Thoracic aorta (tissue), 2 donors: ENCODE measurements around the gene NFIA. TPM values are rescaled to one million over a fixed set of nuclear protein-coding genes. Genes with fewer than 3 reads are reported as not detected.

ENCODE experiments used
- ATAC-seq: fragments of 150-250 bp; one replicate; pipeline ENCODE4 v1.8.0; 2017; ENCODE audit warnings: low read depth; ENCODE audit not compliant: insufficient number of reproducible peaks, low FRiP score
- DNase-seq: peaks from one replicate; pipeline ENCODE4 v3.0.0-alpha.2; 2020; ENCODE audit warnings: low spot score
- H3K27ac ChIP-seq, 2 donors: fragments of 200-600 bp; sonication (generic); 1 replicate in 1 of 2; 2 replicates in 1 of 2; pipeline ENCODE4 v1.5.1; 2016; ENCODE audit warnings: mild to moderate bottlenecking in 2 of 2, moderate library complexity in 2 of 2
- H3K27me3 ChIP-seq: fragments of 200-600 bp; sonication (generic); replicated peaks from 2 replicates; pipeline ENCODE4 v1.6.0; 2016; ENCODE audit warnings: mild to moderate bottlenecking; ENCODE audit not compliant: insufficient read depth
- H3K36me3 ChIP-seq: fragments of 200-600 bp; sonication (generic); one replicate; pipeline ENCODE4 v1.5.1; 2016
- H3K4me1 ChIP-seq, 2 donors: fragments of 200-600 bp; sonication (generic); 1 replicate in 1 of 2; 2 replicates in 1 of 2; pipeline versions ENCODE4 v1.5.1 to v1.6.0; 2016; ENCODE audit warnings: low read depth in 2 of 2, mild to moderate bottlenecking in 1 of 2; ENCODE audit not compliant: control insufficient read depth in 1 of 2
- H3K4me3 ChIP-seq: fragments of 200-600 bp; sonication (generic); 2 replicates; pipeline ENCODE4 v1.5.1; 2016; ENCODE audit warnings: mild to moderate bottlenecking
- H3K9me3 ChIP-seq: fragments of 200-600 bp; sonication (generic); 2 replicates; pipeline ENCODE4 v1.5.1; 2016
- total RNA-seq, 2 donors: library from RNA; depleted of rRNA; stranded (reverse); fragments of >200 nt; gene quantifications; one replicate each; pipeline versions ENCODE4 v1.1.0 to v1.2.3, GENCODE V29; 2016
- TF ChIP-seq, protein P1 (sequence below): fragments of 200-600 bp; sonication (generic); IDR thresholded peaks from one replicate; pipeline ENCODE4 v1.5.1; 2019; ENCODE audit warnings: antibody characterized with exemption

The NFIA gene
- total RNA-seq, 2 donors from 2014 or later, result 99.8 to 118 TPM

- no peaks in the 10 kb centered on the region for H3K36me3 ChIP-seq
- H3K27ac ChIP-seq, result peak overlapping the region; percentile 86
- H3K27me3 ChIP-seq, result no peaks in the 10 kb centered on the region
- DNase-seq (peak; percentile 77), ATAC-seq (peak; percentile 87)
- H3K4me1 ChIP-seq, result peaks cover 31 to 89% of the 10 kb centered on the region in 2 donors
- peak overlapping the region; percentile 67 for H3K4me3 ChIP-seq
- no peaks in the 10 kb centered on the region for H3K9me3 ChIP-seq
- TF ChIP-seq, protein P1, sequence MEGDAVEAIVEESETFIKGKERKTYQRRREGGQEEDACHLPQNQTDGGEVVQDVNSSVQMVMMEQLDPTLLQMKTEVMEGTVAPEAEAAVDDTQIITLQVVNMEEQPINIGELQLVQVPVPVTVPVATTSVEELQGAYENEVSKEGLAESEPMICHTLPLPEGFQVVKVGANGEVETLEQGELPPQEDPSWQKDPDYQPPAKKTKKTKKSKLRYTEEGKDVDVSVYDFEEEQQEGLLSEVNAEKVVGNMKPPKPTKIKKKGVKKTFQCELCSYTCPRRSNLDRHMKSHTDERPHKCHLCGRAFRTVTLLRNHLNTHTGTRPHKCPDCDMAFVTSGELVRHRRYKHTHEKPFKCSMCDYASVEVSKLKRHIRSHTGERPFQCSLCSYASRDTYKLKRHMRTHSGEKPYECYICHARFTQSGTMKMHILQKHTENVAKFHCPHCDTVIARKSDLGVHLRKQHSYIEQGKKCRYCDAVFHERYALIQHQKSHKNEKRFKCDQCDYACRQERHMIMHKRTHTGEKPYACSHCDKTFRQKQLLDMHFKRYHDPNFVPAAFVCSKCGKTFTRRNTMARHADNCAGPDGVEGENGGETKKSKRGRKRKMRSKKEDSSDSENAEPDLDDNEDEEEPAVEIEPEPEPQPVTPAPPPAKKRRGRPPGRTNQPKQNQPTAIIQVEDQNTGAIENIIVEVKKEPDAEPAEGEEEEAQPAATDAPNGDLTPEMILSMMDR, result no peak
Measured at GRCh38 chr1:61184040-61184713, 101.8 kb downstream of the NFIA start.

DNA sequence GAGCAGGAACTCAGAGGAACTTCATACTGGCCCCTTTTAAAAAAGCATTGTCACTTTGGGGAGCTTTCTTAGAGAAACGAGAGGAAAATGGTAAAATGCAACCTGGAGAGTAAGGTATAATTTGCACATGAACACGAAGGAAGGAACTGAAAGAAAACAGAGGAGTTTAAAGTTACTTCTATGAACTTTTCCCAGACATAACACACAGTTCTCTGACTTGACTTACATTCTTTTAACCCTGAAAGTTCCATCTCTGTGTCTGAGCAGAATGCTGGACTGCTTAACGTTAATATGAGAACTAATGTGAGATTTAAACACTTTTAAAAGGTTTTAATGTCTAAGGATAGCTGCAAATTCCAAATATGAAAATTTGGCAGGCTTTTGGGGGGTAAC, 102.3 kb downstream of the NFIA start:
- TF ChIP-seq, protein P1, result no peak
- peaks cover 31 to 88% of the 10 kb centered on the region in 2 donors for H3K4me1 ChIP-seq
- H3K27me3 ChIP-seq, result no peaks in the 10 kb centered on the region
- no peaks in the 10 kb centered on the region for H3K36me3 ChIP-seq
- DNase-seq (no peak), ATAC-seq (no peak)
- peak overlapping the region; percentile 67 for H3K4me3 ChIP-seq
- peak overlapping the region; percentile 86 for H3K27ac ChIP-seq
- no peaks in the 10 kb centered on the region for H3K9me3 ChIP-seq

DNA sequence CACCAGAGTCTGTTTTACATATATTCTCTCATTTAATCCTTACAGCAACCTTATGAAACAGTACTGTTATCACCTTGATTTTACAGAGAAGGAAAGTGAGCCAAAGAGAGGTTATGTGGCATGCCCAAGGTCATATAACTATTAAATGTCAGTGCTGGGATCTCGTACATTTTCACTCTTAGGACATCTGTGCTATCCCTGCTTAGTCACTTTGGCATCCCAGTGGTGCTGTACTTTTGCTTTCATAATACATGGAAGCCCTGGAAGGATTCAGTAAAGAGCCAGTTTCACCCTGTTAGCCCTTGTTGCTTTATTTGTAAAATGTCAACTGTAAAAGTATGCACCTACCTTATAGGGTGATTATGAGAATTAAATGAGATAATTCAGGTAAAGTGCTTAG, 104.4 kb downstream of the NFIA start:
- no peak overlapping the region for H3K4me3 ChIP-seq
- peaks cover 28 to 86% of the 10 kb centered on the region in 2 donors for H3K4me1 ChIP-seq
- no peaks in the 10 kb centered on the region for H3K9me3 ChIP-seq
- no peaks in the 10 kb centered on the region for H3K27me3 ChIP-seq
- DNase-seq (no peak), ATAC-seq (no peak)
- H3K27ac ChIP-seq, result peak overlapping the region; percentile 86
- no peaks in the 10 kb centered on the region for H3K36me3 ChIP-seq
- TF ChIP-seq, protein P1, result no peak

GRCh38 chr1:61187352-61188086, 105.2 kb downstream of the NFIA start:
- H3K27ac ChIP-seq, result peak overlapping the region; percentile 86
- peaks cover 29 to 86% of the 10 kb centered on the region in 2 donors for H3K4me1 ChIP-seq
- no peak overlapping the region for H3K4me3 ChIP-seq

GRCh38 chr1:61190153-61190552, 107.8 kb downstream of the NFIA start:
- Histone ChIP-seq H3K36me3 (no peaks in the 10 kb centered on the region), H3K9me3 (no peaks in the 10 kb centered on the region), H3K27me3 (no peaks in the 10 kb centered on the region), H3K27ac (peak overlapping the region; percentile 78 to 88), H3K4me1 (peaks cover 33 to 97% of the 10 kb centered on the region in 2 donors), H3K4me3 (no peak overlapping the region)
- DNase-seq (no peak), ATAC-seq (no peak)
- TF ChIP-seq, protein P1, result no peak

More at GRCh38 chr1:61187352-61188086, 105.2 kb downstream of the NFIA start:
- no peak for DNase-seq
- no peak for ATAC-seq
- TF ChIP-seq, protein P1, result no peak
- Histone ChIP-seq H3K9me3 (no peaks in the 10 kb centered on the region), H3K36me3 (no peaks in the 10 kb centered on the region), H3K27me3 (no peaks in the 10 kb centered on the region)
